IMR-90 (cell line): ENCODE measurements around the gene CIRBP. TPM values are rescaled to one million over a fixed set of nuclear protein-coding genes. Genes with fewer than 3 reads are reported as not detected.

Source experiments
- ATAC-seq: fragments of 200-7000 bp; cut with Tn5 transposase; 2 replicates; pipeline ENCODE4 v1.9.1; 2020; ENCODE audit warnings: low read depth, mild to moderate bottlenecking, moderate library complexity
- BruUV-seq: library from RNA; stranded (reverse); fragments of 400-500 nt; replicated peaks from 2 replicates; lab custom pipeline; 2021; lab: Mats Ljungman, UMichigan
- CTCF ChIA-PET: fragments of 300-600 bp; formaldehyde crosslinking; extraction: SDS; loops from one replicate; lab custom pipeline; 2021; ENCODE audit warnings: antibody characterized with exemption; lab: Yijun Ruan, JAX
- POLR2A ChIA-PET: fragments of 300-600 bp; sonication (Branson Sonifier 250); formaldehyde crosslinking; loops from one replicate; lab custom pipeline; 2022; ENCODE audit warnings: antibody characterized with exemption; ENCODE audit not compliant: unreplicated experiment; lab: Charles Lee
- DNase-seq: peaks from one replicate; pipeline ENCODE4 v3.0.0; 2013
- H2AFZ ChIP-seq: replicated peaks from 2 replicates; pipeline ENCODE3; 2013; ENCODE audit warnings: low read length, mild to moderate bottlenecking; ENCODE audit not compliant: poor library complexity
- H2AK5ac ChIP-seq: 2 replicates; pipeline ENCODE4 v1.6.1; 2013; ENCODE audit warnings: low read depth, low read length, inconsistent platforms
- H2AK9ac ChIP-seq: replicated peaks from 2 replicates; pipeline ENCODE3; 2013; ENCODE audit warnings: mild to moderate bottlenecking, low read depth, low read length, moderate library complexity; ENCODE audit not compliant: poor library complexity
- H2BK120ac ChIP-seq: 2 replicates; pipeline ENCODE4 v1.6.1; 2013; ENCODE audit warnings: low read depth, low read length, inconsistent platforms
- H2BK15ac ChIP-seq: 3 replicates; pipeline ENCODE4 v1.6.1; 2013; ENCODE audit warnings: low read depth, low read length, inconsistent platforms
- H2BK20ac ChIP-seq: 2 replicates; pipeline ENCODE4 v1.6.1; 2013; ENCODE audit warnings: low read depth, mild to moderate bottlenecking, inconsistent platforms, low read length, moderate library complexity
- H2BK5ac ChIP-seq: 2 replicates; pipeline ENCODE4 v1.6.1; 2013; ENCODE audit warnings: mild to moderate bottlenecking, low read depth, low read length, inconsistent platforms; ENCODE audit not compliant: poor library complexity, severe bottlenecking
- H3K14ac ChIP-seq: replicated peaks from 2 replicates; pipeline ENCODE4 v1.6.1; 2013; ENCODE audit warnings: low read depth, low read length, inconsistent platforms
- H3K18ac ChIP-seq: 2 replicates; pipeline ENCODE4 v1.6.1; 2013; ENCODE audit warnings: low read depth, low read length, control low read depth
- H3K23ac ChIP-seq: 2 replicates; pipeline ENCODE4 v1.6.1; 2013; ENCODE audit warnings: low read depth, low read length, inconsistent platforms
- H3K27ac ChIP-seq: 2 replicates; pipeline ENCODE4 v1.5.1; 2013; ENCODE audit warnings: mild to moderate bottlenecking, control low read depth, low read length; ENCODE audit not compliant: insufficient read depth
- H3K27me3 ChIP-seq: 2 replicates; pipeline ENCODE4 v1.6.1; 2013; ENCODE audit warnings: low read length; ENCODE audit not compliant: control insufficient read depth, insufficient read depth
- H3K36me3 ChIP-seq: 2 replicates; pipeline ENCODE4 v1.6.1; 2013; ENCODE audit warnings: low read length, mixed read lengths; ENCODE audit not compliant: control insufficient read depth, insufficient read depth
- H3K4ac ChIP-seq: 2 replicates; pipeline ENCODE4 v1.6.1; 2013; ENCODE audit warnings: low read depth, low read length, inconsistent platforms
- H3K4me1 ChIP-seq: 2 replicates; pipeline ENCODE4 v1.6.1; 2013; ENCODE audit warnings: low read length, mixed read lengths; ENCODE audit not compliant: control insufficient read depth, insufficient read depth
- H3K4me2 ChIP-seq: 2 replicates; pipeline ENCODE4 v1.6.1; 2013; ENCODE audit warnings: low read depth, mild to moderate bottlenecking, control low read depth, low read length, moderate library complexity
- H3K4me3 ChIP-seq: 2 replicates; pipeline ENCODE4 v1.5.1; 2013; ENCODE audit warnings: low read depth, mild to moderate bottlenecking, control low read depth, low read length, moderate library complexity; ENCODE audit not compliant: insufficient read depth
- H3K56ac ChIP-seq: 2 replicates; pipeline ENCODE4 v1.6.1; 2013; ENCODE audit warnings: low read length, inconsistent platforms; ENCODE audit not compliant: insufficient read depth; ENCODE audit errors: extremely low read depth
- H3K79me1 ChIP-seq, 2 experiments: 2 replicates each; pipeline ENCODE4 v1.6.1; 2013; ENCODE audit warnings: low read length in 2 of 2, inconsistent platforms in 1 of 2, low read depth in 1 of 2
- H3K9ac ChIP-seq: 2 replicates; pipeline ENCODE4 v1.6.1; 2013; ENCODE audit warnings: low read depth, low read length, control low read depth
- H3K9me1 ChIP-seq: 2 replicates; pipeline ENCODE4 v1.6.1; 2013; ENCODE audit warnings: low read length, inconsistent platforms; ENCODE audit not compliant: insufficient read depth
- H3K9me3 ChIP-seq: 2 replicates; pipeline ENCODE4 v1.6.1; 2013; ENCODE audit warnings: low read length; ENCODE audit not compliant: control insufficient read depth, insufficient read depth
- H4K20me1 ChIP-seq: 2 replicates; pipeline ENCODE4 v1.6.1; 2013; ENCODE audit warnings: low read length, inconsistent platforms; ENCODE audit not compliant: insufficient read depth
- H4K5ac ChIP-seq: 2 replicates; pipeline ENCODE4 v1.6.1; 2013; ENCODE audit warnings: mild to moderate bottlenecking, low read depth, low read length, control low read depth
- H4K8ac ChIP-seq, 2 experiments: 2 replicates each; pipeline ENCODE4 v1.6.1; 2013; ENCODE audit warnings: low read depth in 2 of 2, low read length in 2 of 2, control low read depth in 1 of 2, inconsistent platforms in 1 of 2
- H4K91ac ChIP-seq: 2 replicates; pipeline ENCODE4 v1.6.1; 2013; ENCODE audit warnings: low read depth, low read length, inconsistent platforms; ENCODE audit not compliant: insufficient read depth
- BHLHE40 ChIP-seq: fragments of 150-350 bp; IDR thresholded peaks from 2 replicates; pipeline ENCODE4 v1.6.1; 2016; ENCODE audit warnings: mild to moderate bottlenecking, low read depth, low read length
- CEBPB ChIP-seq: IDR thresholded peaks from 2 replicates; pipeline ENCODE4 v1.6.1; 2012; ENCODE audit warnings: low read depth, low read length, improper control_type of control experiment
- ELK1 ChIP-seq: fragments of 150-350 bp; IDR thresholded peaks from 2 replicates; pipeline ENCODE4 v1.6.1; 2016; ENCODE audit warnings: low read depth, mild to moderate bottlenecking, low read length, moderate library complexity, borderline replicate concordance
- MAFK ChIP-seq: IDR thresholded peaks from 2 replicates; pipeline ENCODE4 v1.6.1; 2012; ENCODE audit warnings: low read depth, low read length, improper control_type of control experiment
- MAZ ChIP-seq: IDR thresholded peaks from 2 replicates; pipeline ENCODE4 v1.6.1; 2012; ENCODE audit warnings: low read depth, mild to moderate bottlenecking, low read length, improper control_type of control experiment, moderate library complexity, borderline replicate concordance
- MXI1 ChIP-seq: IDR thresholded peaks from 2 replicates; pipeline ENCODE4 v1.6.1; 2012; ENCODE audit warnings: low read depth, mild to moderate bottlenecking, low read length, moderate library complexity, borderline replicate concordance
- POLR2A ChIP-seq: IDR thresholded peaks from 2 replicates; pipeline ENCODE4 v1.6.1; 2012; ENCODE audit warnings: mild to moderate bottlenecking, low read depth, low read length
- RAD21 ChIP-seq: IDR thresholded peaks from 2 replicates; pipeline ENCODE4 v1.6.1; 2012; ENCODE audit warnings: low read length, improper control_type of control experiment
- RCOR1 ChIP-seq: IDR thresholded peaks from 2 replicates; pipeline ENCODE4 v1.6.1; 2012; ENCODE audit warnings: mild to moderate bottlenecking, low read length, improper control_type of control experiment; ENCODE audit not compliant: insufficient replicate concordance
- RFX5 ChIP-seq: IDR thresholded peaks from 2 replicates; pipeline ENCODE4 v1.8.0; 2012; ENCODE audit warnings: low read depth, mild to moderate bottlenecking, low read length, moderate library complexity
- SMC3 ChIP-seq: fragments of 150-350 bp; IDR thresholded peaks from 2 replicates; pipeline ENCODE4 v1.6.1; 2016; ENCODE audit warnings: low read depth, mild to moderate bottlenecking, antibody characterized with exemption, low read length, moderate library complexity
- USF2 ChIP-seq: fragments of 150-350 bp; IDR thresholded peaks from 2 replicates; pipeline ENCODE4 v1.6.1; 2017; ENCODE audit warnings: mild to moderate bottlenecking, antibody characterized with exemption, low read length, low read depth
- WGBS, 2 experiments: methylation state at CpG; one replicate each; pipeline versions ENCODE4 v1.1.5 to v1.1.7; 2013; ENCODE audit warnings: missing lambda C conversion rate in 2 of 2; ENCODE audit not compliant: insufficient read length in 1 of 2; ENCODE audit errors: extremely low coverage in 2 of 2; 5-methylcytosine and 5-hydroxymethylcytosine counted together
- dilution Hi-C: fragments of 300-500 bp; cut with HindIII; formaldehyde crosslinking; loops from one replicate; pipeline ENCODE4 v1.14.3; 2018; ENCODE audit warnings: low sequenced_read_pairs; ENCODE audit not compliant: unreplicated experiment
- in situ Hi-C: fragments of 300-500 bp; cut with MboI; formaldehyde crosslinking; loops from 3 replicates; pipeline ENCODE4 v1.14.3; 2019; ENCODE audit warnings: low sequenced_read_pairs, inconsistent platforms, mixed read lengths
- intact Hi-C: fragments of 100-400 bp; cut with micrococcal nuclease; formaldehyde crosslinking; loops from 2 replicates; pipeline ENCODE4 v1.10.0; 2022
- polyA plus RNA-seq, 3 experiments: library from polyadenylated mRNA; depleted of rRNA; stranded (reverse); fragments of >200 nt; gene quantifications; 2 replicates each; pipeline ENCODE4 v1.2.3, GENCODE V29; 2012; ENCODE audit warnings: low replicate concordance in 1 of 3
- total RNA-seq: library from RNA; depleted of rRNA; stranded (reverse); fragments of >200 nt; gene quantifications from 2 replicates; pipeline ENCODE4 v1.2.3, GENCODE V29; 2012

Gene CIRBP
- total and polyA plus RNA-seq, 2 of the 4 experiments (the other 2 are of a cell fraction), result 299 to 542 TPM

- DNase-seq (no peak), ATAC-seq (no peak)
- Histone ChIP-seq H2AK5ac (no peak overlapping the region), H2BK5ac (no peak overlapping the region), H4K91ac (no peak overlapping the region), H3K4me1 (no peaks in the 10 kb centered on the region), H4K5ac (no peak overlapping the region), H3K27me3 (peaks cover 2% of the 10 kb centered on the region; the same call in 1 of the 2 replicates), H3K56ac (no peak overlapping the region), H3K9ac (no peak overlapping the region), H4K8ac (no peak overlapping the region), H3K18ac (no peak overlapping the region), H3K4me2 (no peak overlapping the region), H3K36me3 (no peaks in the 10 kb centered on the region), H3K4me3 (no peak overlapping the region), H2BK20ac (no peak overlapping the region), H2AK9ac (no peak overlapping the region), H3K27ac (no peak overlapping the region), H3K9me1 (no peaks in the 10 kb centered on the region), H4K20me1 (no peaks in the 10 kb centered on the region; the same call in 1 of the 2 replicates), H3K23ac (no peak overlapping the region), H2BK15ac (no peak overlapping the region), H3K14ac (no peak overlapping the region), H3K79me1 (no peaks in the 10 kb centered on the region), H3K4ac (no peak overlapping the region), H3K9me3 (no peaks in the 10 kb centered on the region), H2AFZ (no peak overlapping the region), H2BK120ac (no peak overlapping the region)
- WGBS, 2 experiments, result no CpG with 5 or more reads among the region's 11 CpGs
- CTCF ChIA-PET, result no interaction called here
- POLR2A ChIA-PET, result interaction anchor here (0.7 kb wide), 1 partner anchor 164 kb away, joined by 8 read pairs; no protein-coding TSS in a partner anchor
- in situ Hi-C loops (no loop called here), intact Hi-C loops (no loop called here), dilution Hi-C loops (no loop called here)
- no TSS peak for BruUV-seq
- TF ChIP-seq ELK1, result no peak
- TF ChIP-seq BHLHE40, result no peak
- no peak for TF ChIP-seq RAD21
- TF ChIP-seq MAFK, result no peak
- TF ChIP-seq USF2, result no peak
- no peak for TF ChIP-seq RFX5
- TF ChIP-seq MAZ, result no peak
- TF ChIP-seq MXI1, result no peak
- TF ChIP-seq POLR2A, result no peak
- no peak for TF ChIP-seq SMC3
- no peak for TF ChIP-seq RCOR1
- no peak for TF ChIP-seq CEBPB
Observed at GRCh38 chr19:1308718-1309117, 39.6 kb downstream of the CIRBP start.
